ENCODE measurements around the gene CAMK1D.

CAMK1D gene

GRCh38 chr10:12663863-12664262 is 314.5 kb downstream of the CAMK1D start:
- DNase-seq: no peak

DNA sequence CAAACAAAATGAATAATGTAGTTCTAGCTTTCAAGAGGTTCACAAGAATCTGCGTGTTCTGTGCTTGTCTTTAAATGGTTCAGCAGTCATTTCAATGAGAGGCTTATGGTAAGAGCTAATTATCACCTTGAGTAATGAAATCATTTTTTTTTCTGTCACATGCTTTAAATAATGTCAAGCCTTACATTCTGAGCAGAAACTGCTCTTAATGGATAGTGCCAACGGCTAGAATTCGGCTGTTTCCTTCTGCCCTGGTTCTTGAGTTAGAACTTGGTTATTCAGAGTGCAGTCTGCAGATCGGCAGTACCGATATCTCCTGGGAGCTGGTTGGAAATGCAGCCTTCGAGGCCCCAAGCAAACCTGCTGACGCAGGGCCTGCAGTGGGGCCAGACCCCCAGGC is 316.2 kb downstream of the CAMK1D start:
- no peak for DNase-seq

- no peak for DNase-seq
These were observed 317.7 kb downstream of the CAMK1D start for GRCh38 chr10:12667052-12667451.

- DNase-seq: no peak
These were observed 319.3 kb downstream of the CAMK1D start for GRCh38 chr10:12668634-12669033.

GRCh38 chr10:12670004-12670403 is 320.7 kb downstream of the CAMK1D start:
- no peak for DNase-seq

- DNase-seq: no peak
These were observed 325.8 kb downstream of the CAMK1D start for GRCh38 chr10:12675186-12675585.

DNA sequence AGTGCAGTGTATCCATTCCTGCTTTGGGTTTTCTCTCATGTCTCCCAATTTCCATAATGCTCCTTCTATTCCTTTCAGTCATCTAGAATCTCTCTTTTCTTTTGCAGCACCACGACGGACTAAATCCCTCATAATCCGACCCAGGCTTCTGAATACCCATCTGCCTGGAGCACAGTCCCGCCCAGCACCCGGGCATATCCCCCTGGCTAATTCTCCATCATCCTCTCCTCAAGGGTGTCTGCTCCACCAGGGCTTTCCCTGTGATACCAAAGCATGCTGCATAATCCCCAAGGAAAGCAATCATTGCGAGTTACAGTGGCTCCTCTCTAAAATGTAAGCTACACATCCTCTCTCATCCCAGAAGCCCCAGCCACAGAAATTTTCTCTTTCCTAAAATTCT is 330.3 kb downstream of the CAMK1D start:
- no peak for DNase-seq

- no peak for DNase-seq
These were observed 331.9 kb downstream of the CAMK1D start for GRCh38 chr10:12681252-12681651.

DNA sequence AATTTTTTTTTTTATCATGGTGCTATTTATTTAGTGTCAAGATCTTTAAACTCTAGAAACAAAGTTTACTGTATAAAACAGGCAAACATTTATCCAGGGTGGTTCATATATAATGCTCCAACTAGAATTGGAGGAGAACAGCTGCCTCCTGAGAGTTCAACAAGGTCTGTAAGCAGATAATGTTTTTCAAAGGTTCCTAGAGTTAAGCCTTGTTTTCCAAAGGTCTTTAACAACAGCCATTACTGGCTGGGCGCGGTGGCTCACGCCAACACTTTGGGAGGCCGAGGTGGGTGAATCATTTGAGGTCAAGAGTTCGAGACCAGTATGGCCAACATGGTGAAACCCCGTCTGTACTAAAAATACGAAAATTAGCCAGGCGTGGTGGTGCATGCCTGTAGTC is 335.4 kb downstream of the CAMK1D start:
- DNase-seq: no peak

- DNase-seq: no peak
These were observed 336.1 kb downstream of the CAMK1D start for GRCh38 chr10:12685261-12686058.

GRCh38 chr10:12687996-12688395 is 338.6 kb downstream of the CAMK1D start:
- no peak for DNase-seq

DNA sequence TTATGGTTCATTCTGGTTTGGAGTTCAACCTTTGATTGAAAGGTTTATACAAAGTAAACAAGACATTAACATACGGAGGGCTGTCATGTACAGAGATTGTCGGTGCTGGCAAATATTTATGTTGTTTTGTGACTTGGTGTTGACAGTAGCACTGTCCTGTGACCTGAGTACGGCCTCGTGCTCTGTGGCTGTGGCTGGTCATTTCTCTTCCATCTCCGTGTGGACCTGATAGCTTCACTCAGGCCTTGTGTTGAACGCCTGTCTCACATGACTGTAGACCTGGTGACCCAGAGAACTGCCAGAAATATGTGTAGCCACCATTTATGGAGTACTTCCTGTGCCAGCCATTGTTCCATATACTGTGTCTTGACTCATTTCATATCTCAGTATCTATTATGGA is 340.5 kb downstream of the CAMK1D start:
- no peak for DNase-seq

DNA sequence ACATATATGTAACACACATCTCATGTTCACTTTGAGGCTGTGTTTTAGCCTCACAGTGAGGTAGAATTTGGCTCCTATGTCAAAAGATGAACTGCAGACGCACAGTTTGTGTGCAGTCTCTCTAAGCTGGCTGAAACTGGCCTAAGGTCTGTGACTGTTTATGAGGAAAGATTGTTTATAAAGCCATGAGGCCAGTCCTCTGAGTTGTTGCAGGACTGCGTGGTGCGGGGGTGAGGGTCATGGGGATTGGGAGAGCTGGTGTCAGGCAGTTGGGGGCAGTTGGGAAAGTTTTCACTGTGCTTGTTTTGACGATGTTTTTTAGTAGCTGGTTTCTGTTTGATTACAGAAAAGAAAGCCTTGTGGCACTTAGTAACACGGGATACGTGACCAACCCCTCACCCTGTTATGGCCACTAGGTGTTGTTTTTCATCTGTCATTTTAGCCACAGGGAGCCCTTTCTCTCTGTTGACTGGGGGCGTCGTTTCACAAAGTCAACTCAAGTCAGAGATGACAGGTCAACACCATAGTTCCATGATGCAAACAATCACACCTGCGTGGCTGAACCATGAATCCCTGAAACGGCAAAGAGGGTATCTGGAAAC is 341.3 kb downstream of the CAMK1D start:
- no peak for DNase-seq

DNA sequence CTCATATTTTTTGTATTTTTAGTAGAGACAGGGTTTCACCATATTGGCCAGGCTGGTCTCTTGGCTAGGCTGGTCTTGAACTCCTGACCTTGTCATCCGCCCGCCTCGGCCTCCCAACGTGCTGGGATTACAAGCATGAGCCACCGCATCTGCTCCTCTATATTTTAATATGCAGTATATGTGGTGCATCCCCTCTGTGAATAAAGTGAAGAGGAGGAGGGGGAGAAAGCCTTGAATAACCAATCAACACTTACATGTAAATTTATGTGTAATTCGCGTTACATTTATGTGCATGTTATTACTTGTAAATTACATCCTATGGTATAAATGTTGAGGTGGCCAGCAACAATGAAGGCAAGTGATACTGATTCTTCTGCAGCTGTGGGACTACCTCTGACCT is 342.2 kb downstream of the CAMK1D start:
- DNase-seq: no peak

DNA sequence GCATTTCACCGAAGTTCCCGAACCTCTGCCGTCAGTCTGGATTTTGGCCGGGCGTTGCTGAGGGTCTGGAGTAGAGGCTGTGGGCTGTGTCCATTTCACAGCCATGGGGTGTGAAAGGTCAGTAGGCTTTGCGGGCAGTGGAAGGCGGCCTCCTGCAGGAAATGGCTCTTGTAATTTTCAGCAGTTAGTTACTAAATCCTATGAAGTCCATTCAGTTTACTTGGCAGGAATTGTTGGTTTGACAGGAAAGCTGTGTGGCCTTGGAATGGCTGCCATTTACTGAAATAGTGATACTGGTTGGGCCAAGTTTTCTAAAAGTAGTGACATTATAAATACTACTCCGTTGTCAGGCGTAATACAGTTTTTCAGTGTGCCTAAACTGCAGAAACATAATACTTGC is 348.4 kb downstream of the CAMK1D start:
- no peak for DNase-seq

DNA sequence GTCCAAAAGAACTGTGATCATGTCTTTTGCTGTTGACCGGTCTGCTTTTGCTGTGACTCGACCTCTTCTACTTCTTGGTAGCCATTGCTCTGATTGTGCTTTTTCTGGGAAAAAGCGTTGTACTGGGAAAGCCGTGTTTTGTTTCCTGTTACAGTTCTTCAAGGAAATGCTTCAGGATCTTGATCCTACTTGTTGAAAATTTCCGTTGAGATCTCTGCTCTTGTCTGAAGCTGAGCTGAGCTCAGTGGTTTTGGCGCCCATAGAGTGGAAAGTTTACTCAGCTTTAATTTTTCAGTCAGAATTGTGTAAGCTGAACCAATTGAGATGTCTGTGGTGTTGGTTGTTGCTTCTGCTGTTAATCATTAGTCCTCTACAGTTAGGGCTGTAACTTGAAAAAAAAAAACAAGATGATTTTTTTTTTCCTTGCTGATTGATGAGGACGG is 349.9 kb downstream of the CAMK1D start:
- no peak for DNase-seq

GRCh38 chr10:12699781-12700556 is 350.6 kb downstream of the CAMK1D start:
- DNase-seq: no peak

- no peak for DNase-seq
These were observed 351.2 kb downstream of the CAMK1D start for GRCh38 chr10:12700557-12700874.

GRCh38 chr10:12701696-12702095 is 352.3 kb downstream of the CAMK1D start:
- no peak for DNase-seq

DNA sequence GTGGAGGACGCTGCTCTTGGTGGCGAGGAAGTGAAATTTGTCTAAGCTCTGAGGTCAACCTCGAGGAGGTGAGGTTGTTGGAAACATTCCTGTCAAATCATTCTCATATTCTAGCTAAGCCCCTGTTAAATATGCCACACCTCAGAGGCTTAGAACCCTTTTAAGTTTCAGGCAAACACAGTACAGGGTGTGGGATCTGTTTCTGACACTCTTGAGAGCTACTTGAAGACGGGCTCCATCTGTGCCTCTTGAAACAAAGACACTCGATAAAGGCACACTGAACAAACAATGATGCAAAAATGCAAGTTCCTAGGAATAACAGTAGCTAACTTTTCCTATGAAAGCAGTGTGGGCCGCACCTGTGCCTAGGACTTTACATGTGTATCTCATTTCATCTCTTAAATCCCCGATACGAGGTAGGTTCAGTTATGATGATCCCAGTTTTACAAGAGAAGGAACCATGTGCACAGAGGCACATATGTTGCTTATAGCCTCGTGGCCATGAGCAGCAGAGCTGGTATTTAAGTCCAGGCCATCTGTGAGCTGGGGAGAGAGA is 352.9 kb downstream of the CAMK1D start:
- DNase-seq: no peak

GRCh38 chr10:12703126-12703525 is 353.8 kb downstream of the CAMK1D start:
- DNase-seq: no peak

- DNase-seq: no peak
These were observed 354.5 kb downstream of the CAMK1D start for GRCh38 chr10:12703813-12704212.

DNA sequence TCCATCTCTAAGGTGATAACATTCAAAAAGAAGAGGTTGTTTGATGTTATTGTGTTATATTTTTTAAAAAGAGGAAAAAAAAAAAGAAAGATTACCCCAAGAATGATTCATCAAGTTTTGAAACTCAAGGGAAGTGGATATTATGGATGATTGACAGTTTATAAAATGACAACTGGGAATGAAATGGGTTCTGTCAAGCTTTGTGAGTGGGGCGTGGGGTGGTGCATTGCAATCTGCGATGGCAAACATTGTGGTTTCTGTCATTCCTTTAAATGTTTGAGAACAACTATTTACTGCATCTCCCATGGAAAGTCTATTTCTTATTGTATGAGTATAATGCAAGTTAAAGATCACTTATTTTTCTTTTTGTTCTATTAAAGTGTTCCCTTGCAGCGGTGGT is 355.1 kb downstream of the CAMK1D start:
- DNase-seq: no peak

DNA sequence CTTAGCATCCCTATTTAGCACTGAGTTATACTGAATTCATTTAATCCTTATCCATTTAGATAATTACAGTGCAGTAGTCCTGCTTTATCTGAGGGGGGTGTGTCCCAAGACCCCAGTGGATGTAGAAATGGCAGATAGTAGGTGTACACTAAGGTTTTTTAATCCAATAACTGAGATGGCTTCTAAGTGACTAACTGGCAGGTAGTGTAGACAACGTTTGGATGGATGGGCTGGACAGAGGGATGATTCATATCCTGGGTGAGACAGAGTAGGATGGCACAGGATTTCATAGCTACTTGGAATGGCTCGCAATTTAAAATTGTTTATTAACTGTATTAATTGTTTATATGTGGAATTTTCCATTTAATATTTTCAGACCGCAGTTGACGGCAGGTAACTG is 356.6 kb downstream of the CAMK1D start:
- no peak for DNase-seq

Data from activated naive CD4-positive, alpha-beta T cell (primary cell).